ENCODE results near the gene EFS.

EFS gene

GRCh38 chr14:23354990-23355389 is 10.0 kb downstream of the EFS start:
- ATAC-seq = no peak
- no peak for TF ChIP-seq OSR1 (CRISPR knock-in tag; IDR thresholded peaks at IDR 0.05)
- TF ChIP-seq TCF4 (CRISPR knock-in tag; IDR thresholded peaks at IDR 0.05; ENCODE audit: borderline replicate concordance) = no peak
- TF ChIP-seq TSHZ2 (CRISPR knock-in tag; IDR thresholded peaks at IDR 0.05) = no peak
- TF ChIP-seq RARB (CRISPR knock-in tag; IDR thresholded peaks at IDR 0.05) = no peak
- TF ChIP-seq PATZ1 (CRISPR knock-in tag; IDR thresholded peaks at IDR 0.05; ENCODE audit: borderline replicate concordance) = no peak

- TF ChIP-seq BACH2 (CRISPR knock-in tag; IDR thresholded peaks at IDR 0.05; ENCODE audit: borderline replicate concordance) (no peak), ESRRG (CRISPR knock-in tag; IDR thresholded peaks at IDR 0.05) (no peak), TCF4 (CRISPR knock-in tag; IDR thresholded peaks at IDR 0.05; ENCODE audit: borderline replicate concordance) (no peak), TOX (CRISPR knock-in tag; IDR thresholded peaks at IDR 0.05; ENCODE audit: borderline replicate concordance) (no peak), RARB (CRISPR knock-in tag; IDR thresholded peaks at IDR 0.05) (no peak), OSR1 (CRISPR knock-in tag; IDR thresholded peaks at IDR 0.05) (no peak), CSRNP3 (CRISPR knock-in tag; IDR thresholded peaks at IDR 0.05) (no peak), PPARA (CRISPR knock-in tag; IDR thresholded peaks at IDR 0.05; ENCODE audit: borderline replicate concordance) (no peak), CSDC2 (CRISPR knock-in tag; IDR thresholded peaks at IDR 0.05) (no peak), ZFP3 (CRISPR knock-in tag; IDR thresholded peaks at IDR 0.05) (no peak), POU6F1 (CRISPR knock-in tag; IDR thresholded peaks at IDR 0.05; ENCODE audit: borderline replicate concordance, low read depth) (no peak), TSHZ2 (CRISPR knock-in tag; IDR thresholded peaks at IDR 0.05) (no peak), SNAI2 (CRISPR knock-in tag; IDR thresholded peaks at IDR 0.05) (no peak), GLIS3 (CRISPR knock-in tag; IDR thresholded peaks at IDR 0.05) (no peak), ZNF70 (CRISPR knock-in tag; IDR thresholded peaks at IDR 0.05) (no peak), PATZ1 (CRISPR knock-in tag; IDR thresholded peaks at IDR 0.05; ENCODE audit: borderline replicate concordance) (no peak)
- no peak for ATAC-seq
Observed at GRCh38 chr14:23353433-23353780, 11.6 kb downstream of the EFS start.
